NT2/D1 (cell line): ENCODE results near the gene CENPH.
A peak's percentile ranks its signal among the peaks of the same experiment; 100 is the strongest.

Source experiments
- DNase-seq: peaks from one replicate; pipeline ENCODE4 v3.0.0-alpha.2; 2011; ENCODE audit warnings: low read depth, low spot score
- H3K27me3 ChIP-seq: 2 replicates; pipeline ENCODE4 v1.6.0; 2011; ENCODE audit warnings: mild to moderate bottlenecking; ENCODE audit not compliant: insufficient read length, insufficient read depth
- H3K36me3 ChIP-seq: 2 replicates; pipeline ENCODE4 v1.6.1; 2011; ENCODE audit warnings: mild to moderate bottlenecking, low read length, mixed read lengths; ENCODE audit not compliant: insufficient read depth, insufficient read length
- H3K4me1 ChIP-seq: 2 replicates; pipeline ENCODE4 v1.5.1; 2011; ENCODE audit not compliant: insufficient read depth, insufficient read length
- H3K4me3 ChIP-seq: 2 replicates; pipeline ENCODE4 v1.5.1; 2011; ENCODE audit warnings: low read depth; ENCODE audit not compliant: insufficient read length
- H3K9ac ChIP-seq: 2 replicates; pipeline ENCODE4 v1.6.0; 2011; ENCODE audit warnings: low read depth; ENCODE audit not compliant: insufficient read length
- H3K9me3 ChIP-seq: 2 replicates; pipeline ENCODE4 v1.5.1; 2011; ENCODE audit warnings: mild to moderate bottlenecking, low read length; ENCODE audit not compliant: insufficient read depth
- SUZ12 ChIP-seq: IDR thresholded peaks from 2 replicates; pipeline ENCODE4 v1.6.1; 2011; ENCODE audit not compliant: insufficient read length, insufficient read depth; ENCODE audit errors: extremely low read depth
- YY1 ChIP-seq: IDR thresholded peaks from 2 replicates; pipeline ENCODE4 v1.6.1; 2011; ENCODE audit not compliant: insufficient read length, insufficient read depth
- ZNF274 ChIP-seq: IDR thresholded peaks from 2 replicates; pipeline ENCODE4 v1.6.1; 2011; ENCODE audit warnings: mild to moderate bottlenecking, low read depth, low read length

The CENPH gene

GRCh38 chr5:69156456-69156855 lies 32.9 kb upstream of the CENPH start:
- TF ChIP-seq YY1 = no peak
- Histone ChIP-seq H3K9ac (no peak overlapping the region), H3K4me1 (no peaks in the 10 kb centered on the region), H3K36me3 (no peaks in the 10 kb centered on the region), H3K27me3 (no peaks in the 10 kb centered on the region), H3K4me3 (no peak overlapping the region), H3K9me3 (no peaks in the 10 kb centered on the region)
- DNase-seq = no peak

GRCh38 chr5:69158039-69158438 lies 31.3 kb upstream of the CENPH start:
- DNase-seq = no peak
- no peak overlapping the region for H3K9ac ChIP-seq
- H3K9me3 ChIP-seq = no peaks in the 10 kb centered on the region
- H3K4me3 ChIP-seq = no peak overlapping the region
- no peaks in the 10 kb centered on the region for H3K4me1 ChIP-seq
- TF ChIP-seq YY1 = no peak
- TF ChIP-seq SUZ12 = no peak
- no peak for TF ChIP-seq ZNF274
- no peaks in the 10 kb centered on the region for H3K36me3 ChIP-seq
- H3K27me3 ChIP-seq = no peaks in the 10 kb centered on the region

GRCh38 chr5:69160651-69161050 lies 28.7 kb upstream of the CENPH start:
- no peak for DNase-seq
- H3K4me1 ChIP-seq = no peaks in the 10 kb centered on the region
- H3K4me3 ChIP-seq = no peak overlapping the region
- H3K36me3 ChIP-seq = no peaks in the 10 kb centered on the region
- no peak overlapping the region for H3K9ac ChIP-seq
- TF ChIP-seq YY1 (no peak), ZNF274 (no peak), SUZ12 (no peak)
- no peaks in the 10 kb centered on the region for H3K27me3 ChIP-seq
- H3K9me3 ChIP-seq = no peaks in the 10 kb centered on the region

- no peaks in the 10 kb centered on the region for H3K9me3 ChIP-seq
- peak; percentile 92 for DNase-seq
- H3K36me3 ChIP-seq = peaks cover 38% of the 10 kb centered on the region
- peak within 1 kb of the TSS; percentile 95 for H3K4me3 ChIP-seq
- H3K4me1 ChIP-seq = no peaks in the 10 kb centered on the region
- no peaks in the 10 kb centered on the region for H3K27me3 ChIP-seq
- peak within 1 kb of the TSS; percentile 96 for H3K9ac ChIP-seq
- TF ChIP-seq ZNF274 (no peak), SUZ12 (no peak), YY1 (no peak)
Measured at GRCh38 chr5:69166686-69167492, 22.5 kb upstream of the CENPH start, which contains the start of gene CCNB1. CCNB1 (plus strand) TSS chr5:69167150; CDS start chr5:69167263, 113 bp downstream.

GRCh38 chr5:69167493-69167855 lies 21.9 kb upstream of the CENPH start:
- no peaks in the 10 kb centered on the region for H3K9me3 ChIP-seq
- DNase-seq = peak; percentile 16
- peak overlapping the region; percentile 95 for H3K4me3 ChIP-seq
- peak overlapping the region; percentile 96 for H3K9ac ChIP-seq
- no peaks in the 10 kb centered on the region for H3K27me3 ChIP-seq
- TF ChIP-seq ZNF274 (no peak), YY1 (no peak), SUZ12 (no peak)
- H3K4me1 ChIP-seq = no peaks in the 10 kb centered on the region
- peaks cover 44% of the 10 kb centered on the region for H3K36me3 ChIP-seq

GRCh38 chr5:69167929-69168328 lies 21.5 kb upstream of the CENPH start:
- no peak for DNase-seq
- Histone ChIP-seq H3K9ac (peak overlapping the region; percentile 96), H3K9me3 (no peaks in the 10 kb centered on the region), H3K4me3 (peak overlapping the region; percentile 95), H3K36me3 (peaks cover 45% of the 10 kb centered on the region), H3K27me3 (no peaks in the 10 kb centered on the region), H3K4me1 (no peaks in the 10 kb centered on the region)
- TF ChIP-seq ZNF274 (no peak), YY1 (no peak), SUZ12 (no peak)

GRCh38 chr5:69170495-69170894 lies 18.9 kb upstream of the CENPH start:
- Histone ChIP-seq H3K36me3 (peaks cover 71% of the 10 kb centered on the region), H3K9me3 (no peaks in the 10 kb centered on the region), H3K4me3 (no peak overlapping the region), H3K9ac (no peak overlapping the region), H3K27me3 (no peaks in the 10 kb centered on the region), H3K4me1 (no peaks in the 10 kb centered on the region)
- DNase-seq = no peak
- no peak for TF ChIP-seq ZNF274
- TF ChIP-seq SUZ12 = no peak
- TF ChIP-seq YY1 = no peak
